ENCODE results near the gene SDE2.
"Not testable (repeated sequence)": the region's sequence is repeated elsewhere in the genome, so short reads cannot be mapped to it uniquely, and the experiment has no call there.

The SDE2 gene

DNA sequence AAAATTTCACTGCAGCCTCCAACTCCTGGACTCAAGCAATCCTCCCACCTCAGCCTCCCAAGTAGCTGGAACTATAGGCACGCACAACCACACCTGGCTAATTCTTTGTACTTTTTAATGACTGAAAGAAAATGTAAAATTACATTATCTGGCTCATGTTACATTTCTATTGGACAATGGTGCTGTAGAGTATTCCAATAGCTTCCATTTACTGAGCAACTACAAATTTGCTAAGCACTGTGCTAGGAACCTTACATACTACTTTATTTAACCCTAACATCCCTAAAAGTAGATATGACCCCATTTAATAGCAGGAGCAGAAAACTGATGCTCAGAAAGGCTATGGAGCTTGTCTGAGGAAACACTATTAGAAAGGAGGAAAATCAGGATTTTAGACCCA, 19.7 kb downstream of the SDE2 start:
- DNase-seq, result no peak

DNA sequence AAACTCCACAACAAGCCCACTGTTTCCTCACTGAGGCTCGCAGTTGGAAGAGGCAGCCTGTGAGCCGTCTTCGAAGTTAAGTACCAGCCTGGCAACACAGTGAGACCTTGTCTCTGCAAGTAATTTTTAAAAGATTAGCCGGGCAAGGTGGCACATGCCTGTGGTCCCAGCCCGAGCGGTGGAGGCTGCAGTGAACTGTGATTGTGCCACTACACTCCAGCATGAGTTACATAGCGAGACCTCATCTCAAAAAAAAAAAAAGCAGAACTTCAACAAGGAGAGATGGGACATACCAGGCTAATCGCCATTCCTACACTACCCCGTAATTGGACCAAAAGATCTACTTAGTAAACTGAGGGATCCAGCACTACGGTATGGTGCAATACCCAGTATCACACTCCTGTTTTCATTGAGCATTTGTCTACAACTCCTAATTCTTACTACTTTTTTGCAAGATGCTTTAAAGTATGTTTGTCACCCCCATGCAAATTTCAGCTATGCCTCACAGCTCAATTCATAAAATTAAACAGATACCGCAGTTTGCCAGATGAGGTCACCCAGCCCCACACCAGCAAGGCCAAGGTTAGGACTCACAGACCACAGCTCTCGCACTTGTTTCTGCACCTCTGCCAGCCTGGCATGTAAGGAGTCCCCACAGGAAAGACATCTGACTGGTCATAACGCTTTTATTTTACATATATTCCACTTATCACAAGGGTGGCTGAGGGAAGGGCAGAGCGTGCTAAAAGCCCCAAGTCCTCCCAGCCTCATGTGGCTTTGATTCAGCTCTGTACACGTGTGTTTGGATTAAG, 21.0 kb downstream of the SDE2 start:
- DNase-seq, result no peak

DNA sequence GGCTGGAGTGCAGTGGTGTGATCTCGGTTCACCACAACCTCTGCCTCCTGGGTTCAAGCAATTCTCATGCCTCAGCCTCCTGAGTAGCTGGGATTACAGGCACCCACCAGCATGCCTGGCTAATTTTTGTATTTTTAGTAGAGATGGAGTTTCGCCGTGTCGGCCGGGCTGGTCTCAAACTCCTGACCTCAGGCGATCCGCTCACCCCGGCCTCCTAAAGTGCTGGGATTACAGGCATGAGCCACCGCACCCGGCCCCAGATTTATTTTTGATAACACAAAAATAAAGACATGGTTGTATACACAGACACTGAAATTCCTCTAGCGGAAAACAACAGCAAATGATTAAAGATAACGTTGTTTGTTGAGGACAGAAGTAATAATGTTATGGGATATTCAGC, 24.0 kb downstream of the SDE2 start:
- DNase-seq, result not testable (repeated sequence)

DNA sequence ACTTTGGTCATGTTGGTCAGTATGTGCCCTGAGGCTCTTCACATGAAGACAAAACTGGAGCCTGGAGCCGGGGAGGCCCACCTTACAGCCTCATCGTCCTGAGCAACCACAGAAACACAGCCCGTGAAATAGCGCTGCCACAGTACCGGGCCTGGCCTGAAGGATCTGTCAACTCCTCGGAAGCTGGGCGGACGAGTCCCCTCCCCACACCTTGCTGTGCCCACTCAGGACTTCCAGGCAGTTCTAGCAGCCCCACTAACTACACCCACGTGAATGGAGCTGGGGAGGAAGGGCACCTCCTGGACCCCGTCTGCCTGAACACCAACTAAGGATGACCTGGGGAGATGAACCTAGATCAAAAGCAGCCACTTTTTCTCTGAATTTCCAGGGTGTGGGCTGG, 24.7 kb downstream of the SDE2 start:
- no peak for DNase-seq

DNA sequence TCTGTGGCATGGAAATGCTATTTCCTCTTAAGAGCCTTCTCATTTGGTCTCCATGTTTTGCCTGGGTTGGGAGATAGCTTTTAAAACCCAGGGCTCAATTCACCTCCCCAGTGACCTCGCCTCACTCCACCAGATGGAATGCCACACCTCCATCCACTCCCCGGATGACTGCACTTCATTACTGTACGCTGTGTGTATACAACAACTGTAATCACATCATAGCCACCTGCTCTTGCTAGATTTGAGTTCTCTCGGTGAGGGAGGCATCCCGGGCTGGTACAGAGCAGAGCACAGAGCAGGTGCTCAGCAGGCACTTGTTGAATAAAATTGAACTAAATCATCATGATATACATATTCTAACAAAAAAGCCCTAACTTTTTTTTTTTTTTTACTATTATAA, 26.0 kb downstream of the SDE2 start:
- DNase-seq, result no peak

DNA sequence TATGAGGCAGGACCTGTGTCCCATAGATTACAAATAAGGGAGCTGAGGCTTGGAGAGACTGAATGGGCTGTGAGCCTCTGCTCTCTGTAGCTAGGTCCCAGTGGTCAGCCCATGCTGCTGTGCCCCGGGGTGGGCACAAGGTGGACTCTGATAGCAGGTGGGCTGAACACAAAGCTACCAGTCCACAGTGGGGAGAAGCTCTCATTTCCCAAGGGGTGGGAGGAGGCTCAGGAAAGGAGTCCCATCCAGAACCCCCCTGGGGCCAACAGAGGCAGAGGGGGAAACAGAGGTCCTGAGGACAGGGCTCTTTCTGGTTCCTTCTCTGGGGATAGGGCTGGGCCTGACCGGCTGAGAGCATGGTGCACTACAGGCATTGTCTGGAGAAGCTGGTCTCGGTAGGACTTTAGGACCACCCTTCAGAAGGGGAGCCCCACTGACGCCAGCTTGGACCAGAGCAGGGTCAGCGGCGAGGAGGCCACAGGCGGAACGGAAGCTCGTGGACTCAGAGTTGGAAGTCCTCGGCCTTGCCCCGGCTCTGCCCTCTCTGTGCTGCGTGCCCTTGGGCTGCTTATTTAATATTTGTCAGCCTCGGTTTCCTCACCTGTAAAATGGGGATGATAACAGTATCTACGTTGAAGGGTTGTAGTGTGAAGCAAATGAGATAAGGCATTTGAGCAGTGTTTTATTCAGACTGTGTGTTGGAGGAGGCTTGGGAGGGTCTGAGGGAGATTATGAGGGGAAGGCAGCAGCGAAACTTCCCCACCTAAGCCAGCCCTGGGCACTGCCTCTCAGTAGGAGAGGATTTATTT, 26.6 kb downstream of the SDE2 start:
- no peak for DNase-seq

DNA sequence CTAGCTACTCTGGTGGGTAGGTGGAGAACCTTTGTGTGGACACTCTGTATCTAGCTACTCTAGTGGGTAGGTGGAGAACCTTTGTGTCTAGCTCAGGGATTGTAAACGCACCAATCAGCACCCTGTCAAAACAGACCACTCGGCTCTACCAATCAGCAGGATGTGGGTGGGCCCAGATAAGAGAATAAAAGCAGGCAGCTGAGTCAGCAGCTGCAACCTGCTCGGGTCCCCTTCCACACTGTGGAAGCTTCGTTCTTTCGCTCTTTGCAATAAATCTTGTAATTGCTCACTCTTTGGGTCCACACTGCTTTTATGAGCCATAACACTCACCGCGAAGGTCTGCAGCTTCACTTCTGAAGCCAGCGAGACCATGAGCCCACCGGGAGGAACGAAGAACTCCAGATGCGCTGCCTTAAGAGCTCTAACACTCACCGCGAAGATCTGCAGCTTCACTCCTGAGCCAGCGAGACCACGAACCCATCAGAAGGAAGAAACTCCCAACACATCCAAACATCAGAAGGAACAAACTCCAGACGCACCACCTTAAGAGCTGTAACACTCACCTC, 28.5 kb downstream of the SDE2 start:
- not testable (repeated sequence) for DNase-seq

DNA sequence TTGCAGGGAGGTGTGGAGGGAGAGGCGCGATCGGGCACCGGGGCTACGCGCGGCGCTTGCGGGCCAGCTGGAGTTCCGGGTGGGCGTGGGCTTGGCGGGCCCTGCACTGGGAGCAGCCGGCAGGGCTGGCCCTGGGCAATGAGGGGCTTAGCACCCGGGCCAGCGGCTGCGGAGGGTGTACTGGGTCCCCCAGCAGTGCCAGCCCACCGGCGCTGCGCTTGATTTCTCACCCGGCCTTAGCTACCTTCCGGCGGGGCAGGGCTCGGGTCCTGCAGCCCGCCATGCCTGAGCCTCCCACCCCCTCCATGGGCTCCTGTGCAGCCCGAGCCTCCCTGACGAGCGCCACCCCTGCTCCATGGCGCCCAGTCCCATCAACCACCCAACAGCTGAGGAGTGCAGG, 29.4 kb downstream of the SDE2 start:
- not testable (repeated sequence) for DNase-seq

DNA sequence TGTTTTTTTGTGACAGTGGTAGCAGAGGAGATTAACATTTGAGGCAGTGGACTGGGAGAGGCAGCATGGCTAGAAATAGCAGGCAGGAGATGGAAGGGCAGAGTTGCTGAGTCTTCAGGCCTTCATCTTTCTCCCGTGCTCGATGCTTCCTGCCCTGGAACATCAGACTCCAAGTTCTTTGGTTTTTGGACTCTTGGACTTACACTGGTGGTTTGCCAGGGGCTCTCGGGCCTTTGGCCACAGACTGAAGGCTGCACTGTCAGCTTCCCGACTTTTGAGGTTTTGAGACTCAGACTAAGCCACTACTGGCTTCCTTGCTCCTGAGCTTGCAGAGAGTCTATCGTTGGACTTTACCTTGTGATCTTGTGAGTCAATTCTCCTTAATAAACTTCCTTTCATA, 33.9 kb downstream of the SDE2 start:
- no peak for DNase-seq

DNA sequence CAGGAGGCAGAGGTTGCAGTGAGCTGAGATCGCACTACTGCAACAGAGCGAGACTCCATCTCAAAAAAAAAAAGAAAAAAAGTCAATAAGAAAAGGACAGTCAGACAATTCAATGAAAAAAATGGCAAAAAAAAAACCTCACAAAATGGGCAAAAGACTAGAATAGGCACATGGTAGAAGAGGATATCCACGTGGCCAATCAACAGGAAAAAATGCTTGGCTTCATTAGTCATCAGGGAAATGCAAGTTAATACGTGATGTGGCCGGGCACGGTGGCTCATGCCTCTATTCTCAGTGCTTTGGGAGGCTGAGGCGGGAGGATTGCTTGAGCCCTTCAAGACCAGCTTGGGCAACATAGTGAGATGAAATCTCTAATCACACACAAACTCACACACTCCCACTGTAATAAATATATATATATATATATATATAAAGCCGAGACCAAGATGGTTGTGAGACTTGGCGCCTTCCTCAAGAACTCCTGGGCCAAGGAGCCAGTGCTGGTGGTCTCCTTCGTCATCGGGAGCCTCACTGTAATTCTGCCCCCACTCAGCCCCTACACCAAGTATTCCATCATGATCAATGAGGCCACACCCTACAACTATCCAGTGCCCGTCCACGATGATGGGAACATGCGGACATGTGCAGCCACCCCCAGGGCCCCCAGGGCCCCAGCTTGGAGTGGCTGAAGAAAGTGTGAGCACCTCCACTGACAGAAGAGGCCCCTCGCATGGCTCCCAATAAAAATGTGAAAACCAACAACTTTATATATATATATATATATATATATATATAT, 35.2 kb downstream of the SDE2 start:
- DNase-seq, result no peak

DNA sequence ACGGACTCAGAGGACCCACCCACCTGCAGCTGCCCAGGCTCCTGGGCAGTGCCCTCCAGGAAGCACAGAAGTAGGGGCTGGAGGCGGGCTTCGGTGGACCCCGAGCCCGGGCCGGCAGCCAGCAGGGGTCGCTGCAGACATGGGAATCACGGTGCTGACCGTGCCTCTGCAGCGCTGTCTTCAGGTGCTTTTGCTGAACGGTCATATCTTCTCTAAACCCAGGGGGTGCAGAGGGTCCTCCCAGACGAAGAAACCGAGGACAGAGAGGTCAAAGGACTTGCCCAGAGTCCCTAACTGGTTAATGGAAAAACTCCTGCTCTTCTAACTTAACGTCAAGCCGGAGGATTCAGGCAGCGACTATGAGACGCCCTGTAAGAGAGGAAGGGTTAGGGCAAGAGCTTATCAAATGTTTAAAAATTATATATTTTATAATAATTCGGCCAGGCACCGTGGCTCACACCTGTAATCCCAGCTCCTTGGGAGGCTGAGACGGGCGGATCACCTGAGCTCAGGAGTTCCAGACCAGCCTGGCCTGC, 36.6 kb downstream of the SDE2 start:
- DNase-seq, result peak in 3 of 58 donors; percentile 4 to 11 (median 9)

DNA sequence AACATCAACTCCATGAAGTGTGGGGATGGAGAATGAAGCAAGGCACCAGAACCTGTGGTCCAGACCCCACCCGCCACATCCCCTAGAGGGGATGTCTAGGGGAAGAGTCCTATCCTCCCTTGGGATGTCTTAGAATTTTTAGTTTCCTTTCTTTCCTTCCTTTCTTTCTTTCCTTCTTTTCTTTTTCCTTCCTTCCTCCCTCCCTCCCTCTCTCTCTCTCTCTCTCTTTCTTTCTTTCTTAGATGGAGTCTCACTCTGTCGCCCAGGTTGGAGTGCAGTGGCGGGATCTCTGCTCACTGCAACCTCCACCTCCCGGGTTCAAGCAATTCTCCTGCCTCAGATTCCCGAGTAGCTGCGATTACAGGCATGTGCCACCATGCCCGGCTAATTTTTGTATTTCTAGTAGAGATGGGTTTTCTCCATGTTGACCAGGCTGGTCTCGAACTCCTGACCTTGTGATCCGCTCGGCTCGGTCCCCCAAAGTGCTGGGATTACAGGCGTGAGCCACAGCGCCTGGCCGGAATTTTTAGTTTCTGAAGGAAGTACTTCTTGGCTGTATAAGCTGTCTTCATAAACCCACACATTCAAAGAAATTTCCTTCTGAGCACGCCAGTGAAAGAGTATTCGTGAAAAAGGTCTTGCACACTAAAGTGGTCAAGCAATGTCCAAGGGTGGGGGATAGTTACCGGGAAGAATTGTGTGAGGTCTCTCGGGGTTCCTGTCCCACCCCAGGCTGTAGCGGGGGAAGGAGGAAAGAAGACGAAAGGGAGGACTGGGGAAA, 37.3 kb downstream of the SDE2 start:
- no peak for DNase-seq

DNA sequence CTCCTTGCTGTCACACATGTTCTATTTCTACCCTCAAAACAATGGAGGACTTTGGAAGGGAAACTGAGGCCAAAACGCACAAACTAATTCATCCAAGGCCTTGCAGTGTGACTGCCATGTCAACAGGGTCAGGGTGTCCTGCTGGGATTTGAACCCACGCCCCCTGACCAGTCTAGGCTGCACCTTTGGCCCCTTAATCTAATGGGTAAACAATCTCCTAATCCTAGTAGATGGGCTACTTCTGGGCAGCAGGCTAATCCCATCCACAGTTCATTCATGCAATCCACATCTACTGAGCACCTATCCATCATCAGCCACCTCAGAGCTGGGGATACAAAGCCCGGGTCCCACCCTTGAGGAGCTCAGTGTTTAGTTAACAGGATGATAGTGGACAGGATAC, 41.1 kb downstream of the SDE2 start:
- DNase-seq, result no peak

DNA sequence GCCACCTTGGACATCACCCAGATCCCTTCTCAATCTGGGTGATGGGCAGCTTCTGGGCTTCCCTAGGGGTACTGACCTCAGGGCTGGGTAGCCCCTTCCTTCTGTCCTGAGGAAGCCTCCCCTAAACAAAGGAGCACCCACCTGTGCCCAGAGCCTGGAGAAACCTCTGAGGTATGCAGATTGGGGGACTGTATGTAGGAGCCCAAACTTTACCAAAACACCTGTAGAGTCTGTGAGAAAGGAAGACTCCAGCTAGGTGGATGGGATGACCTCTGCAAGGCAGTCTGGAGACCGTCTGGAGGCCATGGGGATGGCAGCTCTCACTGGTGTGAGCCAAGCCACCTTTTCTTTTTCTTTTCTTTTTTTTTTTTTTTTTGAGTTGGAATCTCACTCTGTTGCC, 44.4 kb downstream of the SDE2 start:
- no peak for DNase-seq

DNA sequence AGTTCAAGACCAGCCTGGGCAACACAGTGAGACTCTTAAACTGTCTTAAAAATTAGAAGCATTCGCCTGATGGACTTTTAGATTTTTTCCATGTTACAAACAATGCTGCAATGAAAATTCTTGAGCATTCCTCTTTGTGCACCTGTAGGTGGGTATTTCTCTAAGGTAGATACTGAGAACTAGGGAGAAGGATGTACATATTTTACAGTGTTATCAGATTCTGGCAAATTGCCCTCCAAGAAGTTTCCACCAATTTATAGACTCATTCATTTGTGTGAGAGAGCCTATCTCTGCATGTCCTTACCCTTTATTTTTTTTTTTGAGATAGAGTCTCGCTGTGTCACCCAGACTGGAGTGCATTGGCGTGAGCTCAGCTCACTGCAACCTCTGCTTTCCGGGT, 45.8 kb downstream of the SDE2 start:
- DNase-seq, result no peak

DNA sequence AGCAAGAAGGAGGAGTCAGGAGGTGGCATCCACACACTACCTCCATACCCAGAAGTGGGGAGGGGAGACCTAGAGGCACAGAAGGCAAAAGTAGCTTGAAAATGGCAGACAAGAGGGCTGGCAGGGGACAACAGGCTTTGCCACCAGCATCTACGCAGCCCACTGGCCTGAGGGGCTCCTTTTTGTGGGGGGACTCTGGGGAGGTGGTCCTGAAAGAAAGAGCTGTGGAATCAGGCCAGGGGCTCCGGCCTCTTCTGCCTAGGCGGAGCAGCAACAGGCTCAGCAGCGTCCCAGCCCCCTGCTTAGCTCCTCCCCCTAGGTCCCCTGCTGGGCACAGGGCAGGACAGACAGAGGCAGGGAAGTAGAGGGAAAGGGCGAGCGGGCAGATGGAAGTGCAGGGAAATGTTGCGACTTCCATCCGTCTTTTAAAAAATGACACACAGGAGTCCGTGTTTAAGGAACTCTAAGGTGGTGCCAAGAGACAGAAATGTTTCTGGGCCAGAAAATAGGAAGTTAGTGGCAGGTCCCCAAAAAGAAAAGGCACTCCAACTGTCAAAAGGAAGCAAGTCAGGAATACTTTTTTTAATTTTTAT, 48.1 kb downstream of the SDE2 start:
- DNase-seq, result no peak

DNA sequence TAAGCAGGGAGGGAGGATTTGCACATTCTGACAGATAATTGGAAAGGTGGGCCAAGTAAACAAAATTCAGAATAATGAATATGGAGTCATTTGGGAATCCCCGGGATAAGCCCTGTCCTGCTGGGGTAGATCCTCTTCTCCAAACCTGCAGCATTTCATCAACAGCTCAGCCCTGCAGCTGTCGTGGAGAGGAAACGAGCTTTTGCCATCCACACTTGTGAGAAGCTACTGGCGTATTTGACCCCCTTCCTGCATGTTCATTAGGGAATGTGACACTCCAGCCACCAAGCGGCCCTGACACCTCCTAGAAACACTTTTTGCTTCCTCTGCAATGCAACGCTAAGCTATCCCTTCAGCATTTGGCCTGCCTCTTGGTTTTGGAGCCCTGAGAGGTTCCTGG, 50.1 kb downstream of the SDE2 start:
- DNase-seq, result no peak

DNA sequence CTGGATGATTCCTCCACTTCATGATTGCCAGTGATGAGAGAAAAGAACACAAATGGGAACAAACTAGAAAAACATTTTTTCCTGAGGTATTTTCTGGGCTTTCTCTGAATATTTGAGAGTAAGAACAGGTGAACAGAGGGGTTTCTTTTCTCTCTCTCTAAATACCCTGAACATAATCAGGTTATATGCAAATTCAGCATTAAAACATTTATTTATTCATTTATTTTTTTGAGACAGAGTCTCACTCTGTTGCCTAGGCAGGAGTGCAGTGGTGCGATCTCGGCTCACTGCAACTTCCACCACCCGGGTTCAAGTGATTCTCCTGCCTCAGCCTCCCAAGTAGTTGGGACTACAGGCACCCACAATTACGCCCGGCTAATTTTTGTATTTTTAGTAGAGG, 52.3 kb downstream of the SDE2 start:
- DNase-seq, result no peak

DNA sequence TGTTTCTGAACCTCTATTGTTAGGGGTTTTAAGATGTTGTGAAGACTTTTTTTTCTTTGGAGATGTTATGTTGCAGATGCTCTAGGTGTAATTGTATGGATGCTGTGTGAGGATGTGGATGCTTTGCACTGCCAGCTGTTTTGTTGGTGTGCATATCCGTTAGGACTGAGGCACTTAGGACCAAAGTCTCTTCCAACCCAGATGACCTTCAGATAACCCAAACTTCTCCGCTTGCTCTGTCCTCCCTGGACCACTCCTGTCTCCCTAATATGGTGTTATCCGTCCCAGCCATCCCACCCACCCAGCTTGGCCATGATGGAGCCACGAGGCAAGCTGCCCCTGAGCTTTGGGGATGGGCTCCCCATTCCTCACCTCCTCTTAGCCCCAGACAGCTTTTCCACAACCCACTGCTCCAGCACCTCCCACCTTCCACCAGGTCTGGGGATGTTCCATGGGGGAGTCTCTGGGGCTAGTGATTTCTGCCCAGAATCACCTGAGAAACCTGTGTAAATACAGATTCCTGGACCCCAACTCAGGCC, 53.0 kb downstream of the SDE2 start:
- DNase-seq, result no peak

DNA sequence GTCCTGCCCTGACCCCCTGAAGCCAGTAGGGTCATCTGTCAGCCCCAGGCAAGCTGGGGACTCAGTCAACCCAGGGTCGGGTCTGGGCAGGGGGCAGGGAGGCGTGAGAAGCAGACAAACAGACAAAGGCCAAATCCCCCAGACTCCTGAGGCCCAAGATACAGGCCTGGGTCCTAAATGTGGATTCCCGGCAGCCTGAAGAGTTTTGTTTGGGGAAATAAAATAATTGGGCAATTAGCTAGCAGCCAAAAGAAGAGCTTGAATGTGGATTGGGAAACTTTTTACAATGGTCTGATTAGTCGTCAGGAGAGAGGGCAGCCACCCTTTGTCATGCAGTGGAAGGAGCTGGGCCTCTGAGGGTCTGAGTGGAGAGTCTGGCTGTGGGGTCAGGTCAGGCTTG, 53.6 kb downstream of the SDE2 start:
- DNase-seq, result no peak
